K562 (cell line): ENCODE measurements around the gene DAD1.

Experiments used
- ARID4B ChIP-seq: sonication (generic); formaldehyde crosslinking; IDR thresholded peaks from 2 replicates; pipeline ENCODE4 v1.8.0; 2022; ENCODE audit warnings: mild to moderate bottlenecking, missing genetic modification reagents
- CTCF ChIP-seq, 3 experiments: IDR thresholded peaks in 2 of 3; conservative IDR thresholded peaks in 1 of 3; 2 replicates each; pipeline ENCODE4 v1.5.1; 2011 to 2012; ENCODE audit warnings: low read length in 3 of 3, mild to moderate bottlenecking in 3 of 3, control low read depth in 2 of 3, improper control_type of control experiment in 1 of 3, inconsistent platforms in 1 of 3, low read depth in 1 of 3, mixed read lengths in 1 of 3, moderate library complexity in 1 of 3; ENCODE audit not compliant: insufficient read depth in 2 of 3
- CUX1 ChIP-seq: fragments of 200-800 bp; sonication (Bioruptor generic); IDR thresholded peaks from 2 replicates; pipeline ENCODE4 v1.6.1; 2016; ENCODE audit warnings: missing genetic modification characterization, missing compliant biosample characterization
- MAX ChIP-seq: sonication (generic); formaldehyde crosslinking; IDR thresholded peaks from 2 replicates; pipeline ENCODE4 v1.9.0; 2022; ENCODE audit warnings: mild to moderate bottlenecking, missing genetic modification reagents
- NR2C2 ChIP-seq, 2 experiments: fragments of 200-800 bp in 1 of 2; sonication (Bioruptor generic) in 1 of 2; sonication (generic) in 1 of 2; formaldehyde crosslinking in 1 of 2; IDR thresholded peaks; 2 replicates each; pipeline versions ENCODE4 v1.6.1 to v1.8.0; 2016 to 2022; ENCODE audit warnings: mild to moderate bottlenecking in 1 of 2, missing compliant biosample characterization in 1 of 2, missing genetic modification characterization in 1 of 2, missing genetic modification reagents in 1 of 2
- RFX5 ChIP-seq: IDR thresholded peaks from 2 replicates; pipeline ENCODE4 v1.6.1; 2011; ENCODE audit warnings: low read depth, mild to moderate bottlenecking, improper control_type of control experiment, low read length
- SPI1 ChIP-seq: IDR thresholded peaks from 2 replicates; pipeline ENCODE4 v1.6.1; 2011; ENCODE audit warnings: low read depth, low read length, control low read depth, borderline replicate concordance
- STAT6 ChIP-seq: sonication (generic); formaldehyde crosslinking; IDR thresholded peaks from 2 replicates; pipeline ENCODE4 v1.8.1; 2023; ENCODE audit warnings: mild to moderate bottlenecking, missing genetic modification reagents
- YY1 ChIP-seq, 3 experiments: IDR thresholded peaks; 2 replicates each; pipeline ENCODE4 v1.6.1; 2011; ENCODE audit warnings: low read length in 2 of 3, mild to moderate bottlenecking in 2 of 3, moderate library complexity in 2 of 3, borderline replicate concordance in 1 of 3, control low read depth in 1 of 3, low read depth in 1 of 3; ENCODE audit not compliant: insufficient read depth in 3 of 3, insufficient replicate concordance in 2 of 3, control insufficient read depth in 1 of 3, insufficient read length in 1 of 3; ENCODE audit errors: extremely low read depth in 1 of 3
- ZNF175 ChIP-seq: fragments of 200-800 bp; sonication (Bioruptor generic); IDR thresholded peaks from 2 replicates; pipeline ENCODE4 v1.6.1; 2016; ENCODE audit warnings: low read depth, mild to moderate bottlenecking, missing genetic modification characterization, missing compliant biosample characterization
- ZNF263 ChIP-seq: sonication (generic); formaldehyde crosslinking; IDR thresholded peaks from 2 replicates; pipeline ENCODE4 v1.8.0; 2022; ENCODE audit warnings: mild to moderate bottlenecking, missing genetic modification reagents, borderline replicate concordance
- ZNF282 ChIP-seq: sonication (generic); formaldehyde crosslinking; IDR thresholded peaks from 2 replicates; pipeline ENCODE4 v1.8.1; 2023; ENCODE audit warnings: missing genetic modification reagents
- ZNF830 ChIP-seq: fragments of 250-450 bp; sonication (Bioruptor Pico); IDR thresholded peaks from 2 replicates; pipeline ENCODE4 v1.5.0; 2021; ENCODE audit warnings: mild to moderate bottlenecking
- ZZZ3 ChIP-seq: fragments of 450-650 bp; IDR thresholded peaks from 2 replicates; pipeline ENCODE4 v1.6.1; 2016; ENCODE audit warnings: antibody characterized with exemption, mild to moderate bottlenecking, moderate library complexity

- TF ChIP-seq STAT6 (no peak), ZZZ3 (no peak), CTCF (IDR thresholded peaks at IDR 0.05 in 2 of 3, conservative IDR thresholded peaks at IDR 0.05 in 1 of 3; ENCODE audit: insufficient read depth in 2 of 3, low read depth in 1 of 3, low read length in 3 of 3) (no peak), SPI1 (no peak), NR2C2 (CRISPR knock-in tag; IDR thresholded peaks at IDR 0.05) (no peak), NR2C2 (tag; IDR thresholded peaks at IDR 0.05) (no peak), CUX1 (CRISPR knock-in tag) (no peak), ZNF263 (no peak), ZNF282 (CRISPR knock-in tag) (no peak), MAX (CRISPR knock-in tag) (no peak), RFX5 (no peak), YY1 (IDR thresholded peaks at IDR 0.05; ENCODE audit: borderline replicate concordance in 1 of 3, control insufficient read depth in 1 of 3, extremely low read depth in 1 of 3, insufficient read depth in 3 of 3, insufficient read length in 1 of 3, insufficient replicate concordance in 2 of 3, low read depth in 1 of 3, low read length in 2 of 3) (no peak), ZNF830 (CRISPR knock-in tag) (no peak), ZNF175 (CRISPR knock-in tag) (no peak), ARID4B (CRISPR knock-in tag) (no peak)
These were observed 53.1 kb downstream of the DAD1 start for GRCh38 chr14:22535916-22536315.
